Sigmoid colon (tissue), 7 donors: ENCODE results near the gene RPL23. TPM values are rescaled to one million over a fixed set of nuclear protein-coding genes. Genes with fewer than 3 reads are reported as not detected.

ENCODE experiments used
- DNase-seq: peaks from one replicate; pipeline ENCODE4 v3.0.0-alpha.2; 2019
- H3K27ac ChIP-seq, 4 donors: fragments of 200-600 bp; sonication (generic); one replicate each; pipeline ENCODE4 v1.5.1; 2016 to 2019; ENCODE audit warnings: mild to moderate bottlenecking in 1 of 4
- H3K27me3 ChIP-seq, 3 donors: fragments of 200-600 bp; sonication (generic); one replicate each; pipeline ENCODE4 v1.5.1; 2019; ENCODE audit warnings: mild to moderate bottlenecking in 1 of 3
- H3K36me3 ChIP-seq, 4 donors: fragments of 200-600 bp; sonication (generic); one replicate each; pipeline ENCODE4 v1.5.1; 2016 to 2019
- H3K4me1 ChIP-seq, 4 donors: fragments of 200-600 bp; sonication (generic); one replicate each; pipeline ENCODE4 v1.5.1; 2017 to 2019
- H3K4me3 ChIP-seq, 4 donors: fragments of 200-600 bp; sonication (generic); one replicate each; pipeline ENCODE4 v1.5.1; 2017 to 2019; ENCODE audit warnings: mild to moderate bottlenecking in 2 of 4, moderate library complexity in 1 of 4
- H3K9me3 ChIP-seq, 4 donors: fragments of 200-600 bp in 3 of 4; sonication (generic) in 3 of 4; one replicate each; pipeline versions ENCODE4 v1.5.1 to v1.6.1; 2013 to 2019
- CTCF ChIP-seq, 4 experiments: fragments of 450-650 bp in 3 of 4; fragments of 200-600 bp in 1 of 4; IDR thresholded peaks; one replicate each; pipeline ENCODE4 v1.5.1; 2016 to 2019; ENCODE audit warnings: antibody characterized with exemption in 4 of 4, mild to moderate bottlenecking in 3 of 4, moderate library complexity in 2 of 4
- EP300 ChIP-seq, 4 donors: sonication (generic); formaldehyde crosslinking; IDR thresholded peaks; one replicate each; pipeline ENCODE4 v1.6.1; 2017; ENCODE audit warnings: antibody characterized with exemption in 4 of 4
- POLR2A ChIP-seq, 2 donors: fragments of 450-650 bp; IDR thresholded peaks; one replicate each; pipeline ENCODE4 v1.6.1; 2016; ENCODE audit warnings: antibody characterized with exemption in 2 of 2, mild to moderate bottlenecking in 2 of 2, moderate library complexity in 2 of 2
- POLR2AphosphoS5 ChIP-seq, 4 donors: sonication (generic); formaldehyde crosslinking; IDR thresholded peaks; one replicate each; pipeline ENCODE4 v1.6.1; 2017; ENCODE audit warnings: antibody characterized with exemption in 4 of 4
- WGBS, 2 donors: extraction: QIAGEN DNeasy Blood & Tissue Kit; methylation state at CpG; one replicate each; pipeline ENCODE4 v1.1.7; 2013; 5-methylcytosine and 5-hydroxymethylcytosine counted together
- intact Hi-C: fragments of 100-400 bp; cut with DNase I; formaldehyde crosslinking; loops from one replicate; pipeline ENCODE4 v1.15.1; 2023
- polyA plus RNA-seq, 3 donors: library from polyadenylated mRNA; stranded (reverse); fragments of 200-250 nt; gene quantifications; one replicate each; pipeline ENCODE4 v1.2.3, GENCODE V29; 2013
- total RNA-seq, 4 donors: library from RNA; depleted of rRNA; stranded (reverse); fragments of >200 nt; gene quantifications; one replicate each; pipeline ENCODE4 v1.1.0, GENCODE V29; 2016
- donor health status: healthy with polysubstance abuse.
- donor health status: Bipolar disorder and iron deficiency.
- donor health status: healthy.

Gene RPL23
- total and polyA plus RNA-seq, 7 donors: 1,692 to 3,780 (median 2,683) TPM

GRCh38 chr17:38898291-38898679 is 44.8 kb upstream of the RPL23 start:
- H3K4me3 ChIP-seq: no peak overlapping the region
- peaks cover 0 to 75% (median 61%) of the 10 kb centered on the region in 4 donors for H3K4me1 ChIP-seq
- H3K27ac ChIP-seq: peak overlapping the region; percentile 65 to 69 (median 67)
- H3K27me3 ChIP-seq: no peaks in the 10 kb centered on the region
- WGBS, 2 donors: 12 to 27% methylated on average over 9 of the region's 9 CpGs
- intact Hi-C loops: no loop called here
- TF ChIP-seq CTCF (IDR thresholded peaks at IDR 0.05): no peak
- peaks cover 3 to 28% (median 15%) of the 10 kb centered on the region in 4 donors for H3K36me3 ChIP-seq
- no peak for DNase-seq
- no peaks in the 10 kb centered on the region for H3K9me3 ChIP-seq

- no peak for DNase-seq
- H3K27ac ChIP-seq: peak overlapping the region; percentile 65 to 69 (median 67)
- TF ChIP-seq CTCF (IDR thresholded peaks at IDR 0.05) (no peak), POLR2AphosphoS5 (IDR thresholded peaks at IDR 0.05) (no peak), POLR2A (IDR thresholded peaks at IDR 0.05) (no peak), EP300 (IDR thresholded peaks at IDR 0.05) (no peak)
- H3K27me3 ChIP-seq: no peaks in the 10 kb centered on the region
- intact Hi-C loops: no loop called here
- H3K4me3 ChIP-seq: no peak overlapping the region
- no peaks in the 10 kb centered on the region for H3K9me3 ChIP-seq
- WGBS, 2 donors: 42 to 71% methylated on average over 12 of the region's 12 CpGs
- peaks cover 0 to 27% (median 13%) of the 10 kb centered on the region in 4 donors for H3K36me3 ChIP-seq
- H3K4me1 ChIP-seq: peaks cover 0 to 80% (median 66%) of the 10 kb centered on the region in 4 donors
These were observed 44.3 kb upstream of the RPL23 start for GRCh38 chr17:38897671-38898290.

- H3K27ac ChIP-seq: peak overlapping the region; percentile 65 to 69 (median 67)
- peaks cover 0 to 29% (median 16%) of the 10 kb centered on the region in 4 donors for H3K36me3 ChIP-seq
- intact Hi-C loops: no loop called here
- H3K4me1 ChIP-seq: peaks cover 0 to 82% (median 69%) of the 10 kb centered on the region in 4 donors
- DNase-seq: peak; percentile 89
- no peaks in the 10 kb centered on the region for H3K9me3 ChIP-seq
- H3K27me3 ChIP-seq: no peaks in the 10 kb centered on the region
- WGBS, 2 donors: 43 to 59% methylated on average over 6 of the region's 6 CpGs
- no peak for TF ChIP-seq POLR2A (IDR thresholded peaks at IDR 0.05)
- TF ChIP-seq EP300 (IDR thresholded peaks at IDR 0.05): peak in 1 of 4 donors; percentile 55
- no peak for TF ChIP-seq CTCF (IDR thresholded peaks at IDR 0.05)
- peak in 3 of 4 donors; percentile 31 to 45 (median 35) for TF ChIP-seq POLR2AphosphoS5 (IDR thresholded peaks at IDR 0.05)
- no peak overlapping the region for H3K4me3 ChIP-seq
These were observed 43.7 kb upstream of the RPL23 start for GRCh38 chr17:38897176-38897575.

GRCh38 chr17:38896346-38896954 is 42.9 kb upstream of the RPL23 start:
- Histone ChIP-seq H3K27ac (peak overlapping the region; percentile 65 to 69 (median 67)), H3K4me1 (peaks cover 0 to 77% (median 67%) of the 10 kb centered on the region in 4 donors), H3K36me3 (peaks cover 0 to 36% (median 24%) of the 10 kb centered on the region in 4 donors), H3K27me3 (no peaks in the 10 kb centered on the region), H3K4me3 (no peak overlapping the region), H3K9me3 (no peaks in the 10 kb centered on the region)
- intact Hi-C loops: no loop called here
- 71 to 75% methylated on average over 13 of the region's 13 CpGs for WGBS, 2 donors
- DNase-seq: no peak
- TF ChIP-seq POLR2AphosphoS5 (IDR thresholded peaks at IDR 0.05) (no peak), POLR2A (IDR thresholded peaks at IDR 0.05) (no peak)

- WGBS, 2 donors: 58 to 72% methylated on average over 7 of the region's 7 CpGs
- Histone ChIP-seq H3K9me3 (no peaks in the 10 kb centered on the region), H3K27me3 (no peaks in the 10 kb centered on the region), H3K4me3 (no peak overlapping the region), H3K4me1 (peaks cover 0 to 59% (median 54%) of the 10 kb centered on the region in 4 donors), H3K27ac (peak overlapping the region; percentile 35 to 67 (median 58)), H3K36me3 (peaks cover 9 to 49% (median 38%) of the 10 kb centered on the region in 4 donors)
- DNase-seq: no peak
- intact Hi-C loops: no loop called here
- no peak for TF ChIP-seq POLR2AphosphoS5 (IDR thresholded peaks at IDR 0.05)
- no peak for TF ChIP-seq POLR2A (IDR thresholded peaks at IDR 0.05)
These were observed 40.8 kb upstream of the RPL23 start for GRCh38 chr17:38894276-38894675.
